HepG2 (cell line): ENCODE data around the gene ATP11A. TPM values are rescaled to one million over a fixed set of nuclear protein-coding genes. Genes with fewer than 3 reads are reported as not detected.

ENCODE experiments used
- ATAC-seq: fragments of 200-7000 bp; cut with Tn5 transposase; 3 replicates; pipeline ENCODE4 v1.9.1; 2020; ENCODE audit warnings: mild to moderate bottlenecking, moderate library complexity
- BruUV-seq: library from RNA; stranded (reverse); fragments of 400-500 nt; replicated peaks from 2 replicates; lab custom pipeline; 2021; lab: Mats Ljungman, UMichigan
- CTCF ChIA-PET: fragments of 300-600 bp; formaldehyde crosslinking; extraction: SDS; loops from one replicate; lab custom pipeline; 2021; ENCODE audit warnings: low total read pairs, inconsistent platforms, low intra/inter-chr PET ratio; lab: Yijun Ruan, JAX
- POLR2A ChIA-PET: fragments of 350-600 bp; sonication (Branson Sonifier 250); formaldehyde crosslinking; loops from one replicate; lab custom pipeline; 2020; ENCODE audit warnings: antibody characterized with exemption, inconsistent platforms; lab: Yijun Ruan, JAX
- DNase-seq: peaks from one replicate; pipeline ENCODE4 v3.0.0-alpha.2; 2015; ENCODE audit warnings: low spot score
- FAIRE-seq: peaks from 3 replicates; lab custom pipeline; 2011; peaks lifted over from hg19 to GRCh38; lab: Jason Lieb, UNC
- H2AFZ ChIP-seq: one replicate; pipeline ENCODE4 v1.6.1; 2011; ENCODE audit warnings: low read length, inconsistent platforms
- H3K27ac ChIP-seq: fragments of 300-600 bp; 3 replicates; pipeline ENCODE4 v1.8.0; 2011; ENCODE audit warnings: mixed run types, mild to moderate bottlenecking, mixed read lengths, low read length, inconsistent platforms; ENCODE audit not compliant: insufficient read depth; ENCODE audit errors: extremely low read length
- H3K27me3 ChIP-seq, 2 experiments: fragments of 200-600 bp in 1 of 2; 2 replicates in 1 of 2; 3 replicates in 1 of 2; pipeline versions ENCODE4 v1.6.0 to v1.8.0; 2011; ENCODE audit warnings: low read length in 2 of 2, mild to moderate bottlenecking in 2 of 2, moderate library complexity in 2 of 2, inconsistent platforms in 1 of 2; ENCODE audit not compliant: insufficient read depth in 2 of 2, control insufficient read depth in 1 of 2
- H3K36me3 ChIP-seq, 2 experiments: fragments of 200-600 bp in 1 of 2; replicated peaks in 1 of 2; 2 replicates in 1 of 2; 3 replicates in 1 of 2; pipeline versions ENCODE4 v1.5.1 to v1.8.0; 2011; ENCODE audit warnings: low read length in 2 of 2, inconsistent platforms in 1 of 2; ENCODE audit not compliant: insufficient read depth in 2 of 2, control insufficient read depth in 1 of 2
- H3K4me1 ChIP-seq: 2 replicates; pipeline ENCODE4 v1.5.1; 2012; ENCODE audit warnings: low read length, inconsistent platforms; ENCODE audit not compliant: insufficient read depth
- H3K4me2 ChIP-seq: 2 replicates; pipeline ENCODE4 v1.6.0; 2011; ENCODE audit warnings: low read depth, low read length, inconsistent platforms
- H3K4me3 ChIP-seq, 3 experiments: fragments of 200-600 bp in 1 of 3; sonication (generic), shearing (Covaris generic) in 1 of 3; replicated peaks in 1 of 3; 2 replicates each; pipeline ENCODE4 v1.5.1; 2011 to 2016; ENCODE audit warnings: low read length in 3 of 3, inconsistent platforms in 2 of 3, low read depth in 2 of 3, mild to moderate bottlenecking in 2 of 3, control low read depth in 1 of 3, mixed read lengths in 1 of 3; ENCODE audit not compliant: insufficient read depth in 1 of 3
- H3K79me2 ChIP-seq: one replicate; pipeline ENCODE4 v1.6.1; 2011; ENCODE audit warnings: low read length, inconsistent platforms; ENCODE audit not compliant: insufficient read depth
- H3K9ac ChIP-seq: 2 replicates; pipeline ENCODE4 v1.6.0; 2011; ENCODE audit warnings: mild to moderate bottlenecking, low read depth, low read length, inconsistent platforms; ENCODE audit not compliant: insufficient read depth
- H3K9me3 ChIP-seq: 2 replicates; pipeline ENCODE4 v1.5.1; 2012; ENCODE audit warnings: mild to moderate bottlenecking, low read length
- H4K20me1 ChIP-seq: 2 replicates; pipeline ENCODE4 v1.6.0; 2011; ENCODE audit warnings: inconsistent platforms, mild to moderate bottlenecking, low read length, moderate library complexity; ENCODE audit not compliant: insufficient read depth
- ASH2L ChIP-seq: fragments of 300-600, 200-600 bp; sonication (generic); IDR thresholded peaks from 2 replicates; pipeline ENCODE4 v1.7.0; 2017; ENCODE audit warnings: low read depth, mild to moderate bottlenecking, moderate library complexity, mixed read lengths, low read length; ENCODE audit not compliant: insufficient read length
- FOSL2 ChIP-seq: sonication (generic); formaldehyde crosslinking; IDR thresholded peaks from 2 replicates; pipeline ENCODE4 v1.4.0; 2020; ENCODE audit warnings: missing genetic modification reagents
- MBD4 ChIP-seq: IDR thresholded peaks from 2 replicates; pipeline ENCODE4 v1.6.1; 2012; ENCODE audit warnings: low read length, inconsistent platforms, borderline replicate concordance
- NFIB ChIP-seq: sonication (generic); formaldehyde crosslinking; IDR thresholded peaks from 2 replicates; pipeline ENCODE4 v1.9.0; 2021; ENCODE audit warnings: missing genetic modification reagents, mild to moderate bottlenecking, borderline replicate concordance
- RBFOX2 ChIP-seq: fragments of 200-400 bp; formaldehyde crosslinking; IDR thresholded peaks from 2 replicates; pipeline ENCODE4 v1.6.1; 2017; ENCODE audit warnings: low read depth, mild to moderate bottlenecking, low read length
- ZNF343 ChIP-seq: sonication (generic); formaldehyde crosslinking; IDR thresholded peaks from 2 replicates; pipeline ENCODE4 v1.4.0; 2020; ENCODE audit warnings: mild to moderate bottlenecking, missing genetic modification reagents
- ZSCAN30 ChIP-seq: sonication (generic); formaldehyde crosslinking; IDR thresholded peaks from 2 replicates; pipeline ENCODE4 v1.5.0; 2020; ENCODE audit warnings: mild to moderate bottlenecking, missing genetic modification reagents
- WGBS: methylation state at CpG from one replicate; pipeline ENCODE4 v1.1.6; 2017; ENCODE audit warnings: low lambda C conversion rate; 5-methylcytosine and 5-hydroxymethylcytosine counted together
- in situ Hi-C: cut with HindIII; loops from 2 replicates; pipeline ENCODE4 v1.10.0; 2017; ENCODE audit warnings: low pct_unique_long_range_greater_than_20kb; ENCODE audit not compliant: extremely low pct_ligation_motif_present
- intact Hi-C: fragments of 100-400 bp; cut with micrococcal nuclease; formaldehyde crosslinking; loops from one replicate; pipeline ENCODE4 v1.10.0; 2022; ENCODE audit not compliant: unreplicated experiment
- polyA plus RNA-seq, 8 experiments: library from polyadenylated mRNA; depleted of rRNA in 3 of 8; stranded (reverse) in 7 of 8; unstranded in 1 of 8; fragments of >200 nt; fragmentation: Illumina TruSeq in 4 of 8; extraction: Trizol in 4 of 8; gene quantifications; 2 replicates each; pipeline versions ENCODE4 v1.2.1 to v1.2.3, GENCODE V29; 2011 to 2016; ENCODE audit warnings: low read depth in 4 of 8, missing spikeins in 1 of 8, mixed read lengths in 1 of 8; ENCODE audit not compliant: insufficient read depth in 1 of 8
- total RNA-seq, 5 experiments: library from RNA; depleted of rRNA; stranded (reverse); fragments of >200 nt; fragmentation: Illumina TruSeq; extraction: Trizol; gene quantifications; 2 replicates each; pipeline ENCODE4 v1.2.3, GENCODE V29; 2016; ENCODE audit warnings: low read depth in 1 of 5

Gene ATP11A
- total and polyA plus RNA-seq, 2 of the 13 experiments (the other 11 are each of a cell fraction or from before 2014, with no cell fraction given) = 18.4 to 20.1 TPM

DNA sequence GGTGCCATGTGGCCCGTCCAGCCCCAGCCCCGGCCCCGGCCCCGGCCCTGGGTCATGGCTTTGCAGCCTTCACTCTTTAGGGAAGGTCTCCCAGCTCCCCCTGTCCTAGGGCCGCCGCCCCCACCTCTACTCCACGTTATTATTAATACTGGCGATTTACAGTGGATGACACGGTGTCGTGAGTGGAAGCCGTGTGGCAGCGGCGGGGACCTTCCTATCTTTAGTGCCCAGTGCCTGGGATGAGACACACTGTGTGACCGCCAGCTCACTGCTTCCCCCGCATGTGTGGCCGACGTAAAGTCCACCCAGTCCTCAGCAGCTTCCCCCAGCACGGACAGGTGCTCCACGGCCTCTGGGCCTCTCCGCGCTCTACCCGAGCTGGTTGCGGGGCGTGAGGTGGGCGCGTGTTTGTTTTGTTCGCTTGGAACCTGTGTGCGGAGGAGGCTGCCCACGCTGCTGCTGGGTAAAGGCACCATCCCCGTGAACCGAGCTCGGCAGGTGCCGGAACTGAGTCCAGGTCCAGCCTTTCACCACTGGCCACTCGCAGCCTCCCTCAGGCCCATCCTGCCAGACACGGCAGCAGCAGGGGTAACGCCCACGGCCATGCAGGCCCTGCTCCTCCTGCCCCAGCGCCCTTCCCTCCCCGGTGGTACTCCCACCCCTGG is 208.2 kb downstream of the ATP11A start:
- Histone ChIP-seq H3K27me3 (no peaks in the 10 kb centered on the region), H2AFZ (no peak overlapping the region), H4K20me1 (no peaks in the 10 kb centered on the region; the same call in 1 of the 2 replicates), H3K36me3 (peaks cover 3 to 11% of the 10 kb centered on the region in 2 experiments; a peak in 3 of 5 replicates), H3K4me2 (no peak overlapping the region), H3K9ac (no peak overlapping the region), H3K27ac (no peak overlapping the region), H3K79me2 (no peaks in the 10 kb centered on the region), H3K4me3 (no peak overlapping the region), H3K9me3 (no peaks in the 10 kb centered on the region), H3K4me1 (peaks cover 14% of the 10 kb centered on the region)
- DNase-seq (no peak), ATAC-seq (no peak), FAIRE-seq (no peak)
- BruUV-seq = no TSS peak
- TF ChIP-seq RBFOX2 (peak; percentile 47; the same call in 1 of the 2 replicates), FOSL2 (CRISPR knock-in tag) (no peak)
- ChIA-PET CTCF (no interaction called here), POLR2A (no interaction called here)
- in situ Hi-C loops = no loop called here
- intact Hi-C loops = no loop called here
- 92% methylated on average over 17 of the region's 39 CpGs for WGBS

DNA sequence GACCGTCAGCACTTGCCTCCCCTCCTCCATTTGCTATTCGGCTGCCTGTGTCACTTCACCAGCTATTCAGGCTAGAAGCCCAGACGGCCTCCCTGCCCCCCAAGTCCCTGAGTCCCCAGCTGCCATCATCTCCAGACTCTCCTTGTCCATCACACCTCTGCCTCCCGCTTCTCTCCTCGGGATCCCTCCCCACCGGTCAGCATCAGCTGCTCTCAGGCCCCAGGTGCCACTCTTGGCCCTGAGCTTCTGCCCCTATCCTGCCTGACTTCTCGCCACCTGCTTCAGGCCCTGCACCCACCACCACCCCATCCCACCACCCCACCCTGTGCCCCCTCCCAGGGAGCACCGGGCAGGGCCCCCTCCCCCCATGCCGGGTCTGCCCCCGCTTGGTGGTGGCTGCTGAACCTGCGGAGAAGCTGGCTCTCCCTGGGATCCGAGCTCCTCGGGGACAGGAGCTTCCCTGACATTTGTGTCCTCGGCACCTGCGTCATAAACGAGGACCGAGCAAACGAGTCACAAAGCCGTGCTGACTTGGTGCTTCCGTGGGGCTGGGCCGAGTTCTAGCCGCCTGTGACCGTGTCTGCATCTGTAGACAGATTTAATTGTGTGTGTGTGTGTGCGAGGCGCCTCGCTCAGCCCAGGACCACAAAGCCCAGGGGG is 208.9 kb downstream of the ATP11A start:
- ATAC-seq (no peak), FAIRE-seq (no peak), DNase-seq (no peak)
- Histone ChIP-seq H3K36me3 (peaks cover 5 to 17% of the 10 kb centered on the region in 2 experiments; a peak in 3 of 5 replicates), H3K9me3 (no peaks in the 10 kb centered on the region), H3K79me2 (no peaks in the 10 kb centered on the region), H2AFZ (no peak overlapping the region), H3K27ac (no peak overlapping the region), H3K9ac (no peak overlapping the region), H3K4me1 (peaks cover 9% of the 10 kb centered on the region), H3K4me3 (no peak overlapping the region), H3K4me2 (no peak overlapping the region), H3K27me3 (no peaks in the 10 kb centered on the region), H4K20me1 (no peaks in the 10 kb centered on the region; the same call in 1 of the 2 replicates)
- ChIA-PET POLR2A (no interaction called here), CTCF (no interaction called here)
- intact Hi-C loops = no loop called here
- WGBS = 91% methylated on average over 26 of the region's 26 CpGs
- BruUV-seq = no TSS peak
- in situ Hi-C loops = no loop called here
- TF ChIP-seq ASH2L = no peak
- TF ChIP-seq ZSCAN30 (CRISPR knock-in tag) = no peak
- TF ChIP-seq NFIB = no peak
- TF ChIP-seq MBD4 = no peak
- TF ChIP-seq ZNF343 = no peak
